ENCODE results near the gene GNAI1. TPM values are rescaled to one million over a fixed set of nuclear protein-coding genes. Genes with fewer than 3 reads are reported as not detected.
"Not testable (repeated sequence)": the region's sequence is repeated elsewhere in the genome, so short reads cannot be mapped to it uniquely, and the experiment has no call there.

The GNAI1 gene
- total RNA-seq, 1 donor = 0.73 TPM

- Histone ChIP-seq H3K27me3 (ENCODE audit: insufficient read depth, low read length) (peaks cover 20% of the 10 kb centered on the region), H3K9me3 (ENCODE audit: low read depth, low read length) (no peaks in the 10 kb centered on the region), H3K4me1 (ENCODE audit: insufficient read depth, low read length) (no peaks in the 10 kb centered on the region), H3K4me3 (ENCODE audit: low read length) (no peak overlapping the region)
Measured at GRCh38 chr7:80141376-80141775, 6.7 kb downstream of the GNAI1 start.

GRCh38 chr7:80142853-80143580, 8.4 kb downstream of the GNAI1 start:
- H3K27me3 ChIP-seq (ENCODE audit: insufficient read depth, low read length) = peaks cover 6% of the 10 kb centered on the region
- no peaks in the 10 kb centered on the region for H3K4me1 ChIP-seq (ENCODE audit: insufficient read depth, low read length)
- no peaks in the 10 kb centered on the region for H3K9me3 ChIP-seq (ENCODE audit: low read depth, low read length)
- no peak overlapping the region for H3K4me3 ChIP-seq (ENCODE audit: low read length)

DNA sequence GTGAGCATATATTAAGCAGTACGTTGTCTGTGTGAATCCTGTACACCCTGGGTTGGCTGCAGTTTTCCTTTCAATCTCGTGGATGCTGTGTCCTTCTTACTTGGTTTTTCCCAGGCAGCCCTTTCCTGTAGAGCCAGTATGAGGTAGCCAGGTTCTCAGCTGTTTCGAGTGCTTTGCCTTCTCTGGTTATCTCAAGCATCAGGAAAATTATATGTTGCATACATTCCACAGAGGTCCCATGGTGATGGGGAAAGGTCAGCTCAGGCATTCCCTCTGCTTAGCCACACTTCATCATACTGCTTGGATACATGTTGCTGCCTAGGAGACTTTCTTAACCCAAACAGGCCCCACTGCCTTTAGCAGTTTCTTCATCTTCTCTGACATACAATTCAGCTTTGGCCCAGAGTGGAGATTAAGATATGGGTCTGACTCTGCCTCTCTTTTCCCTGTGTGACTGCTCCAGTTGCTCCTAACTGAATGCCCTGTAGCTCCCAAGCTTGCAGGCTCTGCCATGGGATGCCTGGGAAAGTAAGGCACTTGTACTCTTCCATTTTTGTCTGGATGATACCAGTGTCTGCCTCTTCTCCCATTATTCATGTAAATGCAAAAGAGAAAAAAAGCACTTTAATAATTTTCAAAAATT, 11.3 kb downstream of the GNAI1 start:
- Histone ChIP-seq H3K4me3 (ENCODE audit: low read length) (no peak overlapping the region), H3K27me3 (ENCODE audit: insufficient read depth, low read length) (no peaks in the 10 kb centered on the region), H3K4me1 (ENCODE audit: insufficient read depth, low read length) (no peaks in the 10 kb centered on the region), H3K9me3 (ENCODE audit: low read depth, low read length) (no peaks in the 10 kb centered on the region)

- Histone ChIP-seq H3K9me3 (ENCODE audit: low read depth, low read length) (no peaks in the 10 kb centered on the region), H3K27me3 (ENCODE audit: insufficient read depth, low read length) (no peaks in the 10 kb centered on the region), H3K4me1 (ENCODE audit: insufficient read depth, low read length) (no peaks in the 10 kb centered on the region), H3K4me3 (ENCODE audit: low read length) (no peak overlapping the region)
Measured at GRCh38 chr7:80146545-80147182, 12.0 kb downstream of the GNAI1 start.

GRCh38 chr7:80147543-80148391, 13.1 kb downstream of the GNAI1 start:
- no peak overlapping the region for H3K4me3 ChIP-seq (ENCODE audit: low read length)
- H3K4me1 ChIP-seq (ENCODE audit: insufficient read depth, low read length) = no peaks in the 10 kb centered on the region
- no peaks in the 10 kb centered on the region for H3K27me3 ChIP-seq (ENCODE audit: insufficient read depth, low read length)

DNA sequence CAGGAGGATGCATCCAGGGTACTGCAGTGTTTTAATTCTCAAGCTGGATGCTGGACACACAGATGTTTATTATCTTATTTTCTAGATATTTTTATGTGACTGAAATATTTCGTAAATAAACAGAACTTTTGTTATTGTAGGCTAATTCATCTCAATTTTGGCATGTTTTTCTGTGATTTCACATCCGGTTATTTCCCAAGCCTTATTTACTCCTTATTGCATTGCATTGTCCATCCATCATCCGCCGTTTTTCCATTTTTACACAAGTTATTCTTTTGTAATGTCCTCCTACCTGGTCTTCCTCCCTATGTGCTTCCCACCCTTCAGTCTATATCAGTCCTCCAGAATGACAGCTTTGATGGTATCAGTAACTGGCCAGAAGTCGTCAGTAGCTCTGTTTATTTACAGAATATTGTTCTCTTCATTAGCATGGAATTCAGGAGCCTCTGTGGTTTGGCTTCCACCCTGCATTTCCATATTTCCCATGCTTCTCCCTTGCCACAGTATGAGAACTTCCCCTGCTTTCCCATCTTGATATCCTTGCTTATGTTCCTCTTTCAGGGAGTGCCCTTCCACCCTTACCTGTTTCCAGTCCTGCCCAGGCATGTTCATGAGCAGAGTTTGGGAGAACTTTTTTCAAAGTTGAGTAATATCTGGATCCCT, 16.1 kb downstream of the GNAI1 start:
- H3K9me3 ChIP-seq (ENCODE audit: low read depth, low read length) = no peaks in the 10 kb centered on the region
- no peaks in the 10 kb centered on the region for H3K27me3 ChIP-seq (ENCODE audit: insufficient read depth, low read length)
- no peaks in the 10 kb centered on the region for H3K4me1 ChIP-seq (ENCODE audit: insufficient read depth, low read length)
- H3K4me3 ChIP-seq (ENCODE audit: low read length) = no peak overlapping the region

More at GRCh38 chr7:80147543-80148391, 13.1 kb downstream of the GNAI1 start:
- H3K9me3 ChIP-seq (ENCODE audit: low read depth, low read length) = no peaks in the 10 kb centered on the region

GRCh38 chr7:80151274-80151665, 16.6 kb downstream of the GNAI1 start:
- no peak overlapping the region for H3K4me3 ChIP-seq (ENCODE audit: low read length)
- H3K27me3 ChIP-seq (ENCODE audit: insufficient read depth, low read length) = no peaks in the 10 kb centered on the region
- H3K9me3 ChIP-seq (ENCODE audit: low read depth, low read length) = no peaks in the 10 kb centered on the region
- no peaks in the 10 kb centered on the region for H3K4me1 ChIP-seq (ENCODE audit: insufficient read depth, low read length)

DNA sequence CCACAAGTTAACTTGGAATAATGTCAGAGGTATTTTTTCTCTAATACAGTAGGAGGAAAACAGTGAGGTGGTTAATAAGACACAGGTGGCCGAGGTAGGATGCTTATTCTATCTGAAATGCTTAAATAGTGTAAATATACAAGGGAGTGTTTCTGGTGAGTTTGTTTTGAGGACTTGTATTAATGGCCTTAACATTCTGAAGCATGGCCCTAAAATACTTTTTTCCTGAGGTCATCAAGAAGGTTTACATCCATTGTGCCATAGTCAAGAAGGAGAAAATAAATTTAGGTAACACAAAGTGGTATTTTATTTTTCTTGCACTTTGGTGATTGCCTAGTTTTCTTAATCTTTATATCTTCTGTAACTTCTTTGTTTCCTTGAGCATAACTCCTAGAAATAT, 18.8 kb downstream of the GNAI1 start:
- Histone ChIP-seq H3K4me3 (ENCODE audit: low read length) (no peak overlapping the region), H3K9me3 (ENCODE audit: low read depth, low read length) (no peaks in the 10 kb centered on the region)

GRCh38 chr7:80154656-80155333, 20.2 kb downstream of the GNAI1 start:
- no peak overlapping the region for H3K4me3 ChIP-seq (ENCODE audit: low read length)
- H3K4me1 ChIP-seq (ENCODE audit: insufficient read depth, low read length) = no peaks in the 10 kb centered on the region
- no peaks in the 10 kb centered on the region for H3K9me3 ChIP-seq (ENCODE audit: low read depth, low read length)
- no peaks in the 10 kb centered on the region for H3K27me3 ChIP-seq (ENCODE audit: insufficient read depth, low read length)

More for the DNA sequence above, 18.8 kb downstream of the GNAI1 start:
- Histone ChIP-seq H3K27me3 (ENCODE audit: insufficient read depth, low read length) (no peaks in the 10 kb centered on the region), H3K4me1 (ENCODE audit: insufficient read depth, low read length) (no peaks in the 10 kb centered on the region)

DNA sequence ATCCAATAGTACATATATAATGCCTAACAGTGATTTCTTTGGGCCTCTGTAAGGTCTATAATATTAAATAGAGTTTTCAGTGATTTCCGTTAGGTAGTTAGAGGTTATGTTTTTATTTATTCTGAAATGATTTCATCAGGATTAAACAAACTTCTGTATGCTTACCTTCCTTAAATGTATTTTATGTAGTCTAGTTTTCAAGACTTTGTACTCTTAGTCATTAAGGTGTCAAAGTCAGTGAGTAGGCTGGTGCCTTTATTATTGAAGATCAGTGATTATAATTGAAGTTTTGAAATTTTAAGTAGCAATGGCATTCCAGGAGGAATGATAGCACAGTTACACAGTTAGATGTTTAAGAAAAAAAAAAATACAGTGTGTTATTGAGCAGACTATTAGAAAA, 20.7 kb downstream of the GNAI1 start:
- H3K4me3 ChIP-seq (ENCODE audit: low read length) = no peak overlapping the region
- H3K9me3 ChIP-seq (ENCODE audit: low read depth, low read length) = no peaks in the 10 kb centered on the region
- no peaks in the 10 kb centered on the region for H3K4me1 ChIP-seq (ENCODE audit: insufficient read depth, low read length)
- no peaks in the 10 kb centered on the region for H3K27me3 ChIP-seq (ENCODE audit: insufficient read depth, low read length)

GRCh38 chr7:80157770-80158169, 23.1 kb downstream of the GNAI1 start:
- H3K4me1 ChIP-seq (ENCODE audit: insufficient read depth, low read length); H3K27me3 ChIP-seq (ENCODE audit: insufficient read depth, low read length); H3K9me3 ChIP-seq (ENCODE audit: low read depth, low read length); H3K4me3 ChIP-seq (ENCODE audit: low read length): not testable (repeated sequence)

DNA sequence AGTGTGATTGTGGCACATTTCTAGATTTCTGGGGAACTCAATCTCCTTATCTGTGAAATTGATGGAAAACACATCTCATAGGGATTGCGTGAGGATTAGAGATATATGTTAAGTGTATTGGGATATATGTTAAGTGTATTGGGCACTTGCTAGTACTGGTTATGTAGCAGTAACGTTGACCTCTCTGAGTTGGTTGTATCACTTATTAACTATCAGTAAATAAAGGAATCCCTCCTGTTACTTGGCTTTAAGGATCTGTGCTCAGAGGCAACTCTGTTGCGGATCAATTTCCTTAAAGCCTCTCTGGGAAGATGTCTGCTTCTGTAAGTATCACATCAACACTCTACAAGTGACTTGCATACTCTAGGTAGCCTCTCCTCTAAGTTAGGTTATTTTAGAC, 25.2 kb downstream of the GNAI1 start:
- H3K27me3 ChIP-seq (ENCODE audit: insufficient read depth, low read length) = no peaks in the 10 kb centered on the region
- no peaks in the 10 kb centered on the region for H3K4me1 ChIP-seq (ENCODE audit: insufficient read depth, low read length)
- H3K4me3 ChIP-seq (ENCODE audit: low read length) = no peak overlapping the region
- H3K9me3 ChIP-seq (ENCODE audit: low read depth, low read length) = no peaks in the 10 kb centered on the region

DNA sequence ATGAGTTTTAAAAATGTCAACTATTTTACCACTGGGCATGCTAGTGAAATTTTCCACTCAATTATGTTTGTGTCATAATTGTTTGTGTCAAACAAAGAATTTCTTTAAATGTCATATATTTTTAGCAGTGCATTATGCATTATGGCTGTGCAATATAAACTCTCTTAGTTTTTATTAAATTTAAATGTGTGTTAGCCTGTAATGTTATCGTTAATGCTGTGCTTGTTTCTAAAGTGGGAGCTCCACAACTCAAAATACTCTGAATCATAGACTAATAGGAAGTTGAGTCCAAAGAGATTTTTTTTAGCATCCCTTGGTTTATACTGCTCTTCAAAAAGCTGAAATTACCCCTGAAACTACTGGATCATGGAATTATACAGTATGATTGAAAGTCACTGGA, 26.8 kb downstream of the GNAI1 start:
- Histone ChIP-seq H3K4me1 (ENCODE audit: insufficient read depth, low read length) (no peaks in the 10 kb centered on the region), H3K4me3 (ENCODE audit: low read length) (no peak overlapping the region), H3K27me3 (ENCODE audit: insufficient read depth, low read length) (no peaks in the 10 kb centered on the region), H3K9me3 (ENCODE audit: low read depth, low read length) (no peaks in the 10 kb centered on the region)

DNA sequence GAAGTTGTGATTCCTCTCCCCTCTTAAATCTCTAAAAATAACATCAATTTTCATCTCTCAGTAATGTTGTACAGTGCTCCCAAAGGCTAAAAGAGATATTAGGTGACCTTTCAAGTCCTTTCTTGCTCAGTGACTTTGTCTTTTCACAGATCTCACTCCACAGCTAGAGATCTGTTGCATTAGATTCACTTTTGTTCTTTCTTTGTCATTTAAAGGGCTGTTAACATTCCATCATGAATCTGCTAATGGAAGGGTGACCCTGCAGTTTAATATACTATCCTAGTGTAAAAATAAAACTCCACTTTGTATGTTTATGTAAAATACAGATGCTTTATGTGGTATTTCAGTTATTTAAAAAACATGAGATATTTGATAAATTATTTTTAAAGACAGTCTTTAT, 30.5 kb downstream of the GNAI1 start:
- H3K4me1 ChIP-seq (ENCODE audit: insufficient read depth, low read length) = no peaks in the 10 kb centered on the region

More for the DNA sequence above, 30.5 kb downstream of the GNAI1 start:
- Histone ChIP-seq H3K4me3 (ENCODE audit: low read length) (no peak overlapping the region), H3K27me3 (ENCODE audit: insufficient read depth, low read length) (no peaks in the 10 kb centered on the region), H3K9me3 (ENCODE audit: low read depth, low read length) (no peaks in the 10 kb centered on the region)

All from mononuclear cell (primary cell).